BJ (cell line): ENCODE measurements around the gene CHPF2. TPM values are rescaled to one million over a fixed set of nuclear protein-coding genes. Genes with fewer than 3 reads are reported as not detected.

ENCODE experiments used
- CTCF ChIA-PET: fragments of 350-600 bp; formaldehyde crosslinking; extraction: SDS; loops from one replicate; lab custom pipeline; 2021; ENCODE audit warnings: antibody characterized with exemption, inconsistent platforms; lab: Yijun Ruan, JAX
- POLR2A ChIA-PET: fragments of 300-600 bp; sonication (Branson Sonifier 250); formaldehyde crosslinking; extraction: SDS; loops from one replicate; lab custom pipeline; 2021; ENCODE audit warnings: antibody characterized with exemption; lab: Charles Lee
- DNase-seq: peaks from one replicate; pipeline ENCODE4 v3.0.0-alpha.2; 2011; ENCODE audit warnings: low read depth
- H3K27me3 ChIP-seq: 2 replicates; pipeline ENCODE4 v1.6.0; 2011; ENCODE audit warnings: low read length; ENCODE audit not compliant: control insufficient read depth, insufficient read depth
- H3K36me3 ChIP-seq: 2 replicates; pipeline ENCODE4 v1.5.1; 2011; ENCODE audit warnings: low read length; ENCODE audit not compliant: control insufficient read depth, insufficient read depth
- H3K4me3 ChIP-seq: 2 replicates; pipeline ENCODE4 v1.5.1; 2011; ENCODE audit warnings: low read depth, mild to moderate bottlenecking, control low read depth, low read length
- polyA plus RNA-seq: library from polyadenylated mRNA; depleted of rRNA; stranded (reverse); fragments of >200 nt; gene quantifications from 2 replicates; pipeline ENCODE4 v1.2.3, GENCODE V29; 2011
- TF ChIP-seq, protein P1 (sequence below): IDR thresholded peaks from 2 replicates; pipeline ENCODE4 v1.5.1; 2011; ENCODE audit warnings: low read depth, mild to moderate bottlenecking, control low read depth, inconsistent platforms, low read length, moderate library complexity; ENCODE audit not compliant: insufficient read depth

CHPF2 gene
- polyA plus RNA-seq, 1 experiment: 42.6 TPM

DNA sequence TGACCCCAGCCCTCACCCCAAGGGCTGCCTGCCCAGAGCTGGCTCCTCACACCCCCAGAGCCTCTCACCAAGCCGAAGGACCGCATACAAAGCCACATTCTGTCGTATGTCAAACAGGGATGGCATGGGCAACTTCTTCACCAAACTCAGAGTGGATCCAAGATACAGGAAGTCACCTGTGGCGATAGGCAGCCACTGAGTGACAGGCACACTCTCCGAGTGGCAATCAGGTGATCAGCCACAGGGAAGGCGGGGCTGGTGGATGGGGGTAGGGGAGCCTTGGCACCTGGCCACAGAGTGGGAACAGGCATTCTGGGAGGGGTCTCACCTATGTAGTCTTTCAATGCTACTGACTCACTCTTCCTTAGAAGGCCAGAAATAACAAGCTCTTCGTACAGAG lies 38.1 kb upstream of the CHPF2 start:
- TF ChIP-seq, protein P1, sequence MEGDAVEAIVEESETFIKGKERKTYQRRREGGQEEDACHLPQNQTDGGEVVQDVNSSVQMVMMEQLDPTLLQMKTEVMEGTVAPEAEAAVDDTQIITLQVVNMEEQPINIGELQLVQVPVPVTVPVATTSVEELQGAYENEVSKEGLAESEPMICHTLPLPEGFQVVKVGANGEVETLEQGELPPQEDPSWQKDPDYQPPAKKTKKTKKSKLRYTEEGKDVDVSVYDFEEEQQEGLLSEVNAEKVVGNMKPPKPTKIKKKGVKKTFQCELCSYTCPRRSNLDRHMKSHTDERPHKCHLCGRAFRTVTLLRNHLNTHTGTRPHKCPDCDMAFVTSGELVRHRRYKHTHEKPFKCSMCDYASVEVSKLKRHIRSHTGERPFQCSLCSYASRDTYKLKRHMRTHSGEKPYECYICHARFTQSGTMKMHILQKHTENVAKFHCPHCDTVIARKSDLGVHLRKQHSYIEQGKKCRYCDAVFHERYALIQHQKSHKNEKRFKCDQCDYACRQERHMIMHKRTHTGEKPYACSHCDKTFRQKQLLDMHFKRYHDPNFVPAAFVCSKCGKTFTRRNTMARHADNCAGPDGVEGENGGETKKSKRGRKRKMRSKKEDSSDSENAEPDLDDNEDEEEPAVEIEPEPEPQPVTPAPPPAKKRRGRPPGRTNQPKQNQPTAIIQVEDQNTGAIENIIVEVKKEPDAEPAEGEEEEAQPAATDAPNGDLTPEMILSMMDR: no peak
- H3K36me3 ChIP-seq: no peaks in the 10 kb centered on the region
- DNase-seq: no peak
- H3K4me3 ChIP-seq: no peak overlapping the region
- ChIA-PET POLR2A (no interaction called here), CTCF (no interaction called here)
- peaks cover 43% of the 10 kb centered on the region for H3K27me3 ChIP-seq

DNA sequence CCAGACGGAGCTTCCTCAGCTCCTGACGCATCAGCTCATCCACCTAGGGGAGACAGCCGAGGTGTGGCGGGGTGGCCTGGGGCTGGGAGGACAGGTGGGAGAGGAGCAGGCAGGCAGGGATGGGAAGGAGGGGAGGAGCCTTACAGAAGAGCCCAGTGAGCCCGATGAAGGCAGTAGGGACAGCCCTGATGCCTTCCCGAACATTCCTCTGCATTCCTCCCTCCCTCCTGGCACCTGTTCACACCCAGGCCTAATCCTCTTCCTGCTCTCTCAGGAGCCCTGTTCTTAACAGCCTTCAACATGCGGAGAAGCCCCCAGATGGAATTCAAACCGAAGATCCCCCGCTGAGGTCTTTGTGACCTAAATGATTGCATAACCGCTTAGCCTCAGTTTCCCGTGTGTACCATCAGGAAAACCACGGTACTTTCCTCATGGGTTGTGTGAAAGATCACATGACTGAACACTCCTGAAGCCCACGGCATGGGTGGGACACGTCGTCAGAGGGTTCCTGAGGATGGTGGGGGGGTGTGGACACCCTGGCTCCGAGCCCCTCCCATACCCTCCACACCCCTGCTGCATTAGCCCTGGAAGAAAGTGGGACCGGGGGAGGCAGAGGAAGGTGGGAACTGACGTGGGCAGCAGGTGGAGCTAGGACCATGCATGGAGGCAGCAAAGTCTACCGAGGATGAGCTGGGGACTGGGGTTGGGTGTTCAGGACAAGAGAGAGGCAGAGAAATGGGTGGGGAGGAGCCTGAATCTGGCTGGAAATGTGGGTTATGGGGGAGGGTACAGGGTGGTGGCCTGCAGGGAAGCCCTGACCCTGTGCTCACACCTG lies 36.5 kb upstream of the CHPF2 start:
- no peak for DNase-seq
- POLR2A ChIA-PET: no interaction called here
- TF ChIP-seq, protein P1: no peak
- H3K27me3 ChIP-seq: peaks cover 41% of the 10 kb centered on the region
- no peak overlapping the region for H3K4me3 ChIP-seq
- no peaks in the 10 kb centered on the region for H3K36me3 ChIP-seq
- CTCF ChIA-PET: no interaction called here

DNA sequence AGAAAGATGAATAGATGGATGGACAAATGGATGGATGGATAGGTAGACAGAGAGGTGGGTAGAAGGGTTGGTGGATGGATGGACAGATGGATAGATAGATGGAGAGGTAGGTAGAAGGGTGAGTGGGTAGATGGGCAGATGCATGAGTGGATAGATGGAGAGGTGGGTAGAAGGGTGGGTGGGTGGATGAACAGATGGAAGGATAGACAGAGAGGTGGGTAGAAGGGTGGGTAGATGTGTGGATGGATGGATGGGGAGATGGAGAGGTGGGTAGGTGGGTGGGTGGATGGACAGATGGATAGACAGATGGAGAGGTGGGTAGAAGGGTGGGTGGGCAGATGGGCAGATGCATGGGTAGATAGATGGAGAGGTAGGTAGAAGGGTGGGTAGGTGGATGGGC lies 34.4 kb upstream of the CHPF2 start:
- H3K27me3 ChIP-seq: peaks cover 42% of the 10 kb centered on the region
- CTCF ChIA-PET: no interaction called here
- POLR2A ChIA-PET: no interaction called here
- H3K36me3 ChIP-seq: no peaks in the 10 kb centered on the region
- TF ChIP-seq, protein P1: no peak
- no peak for DNase-seq
- no peak overlapping the region for H3K4me3 ChIP-seq

DNA sequence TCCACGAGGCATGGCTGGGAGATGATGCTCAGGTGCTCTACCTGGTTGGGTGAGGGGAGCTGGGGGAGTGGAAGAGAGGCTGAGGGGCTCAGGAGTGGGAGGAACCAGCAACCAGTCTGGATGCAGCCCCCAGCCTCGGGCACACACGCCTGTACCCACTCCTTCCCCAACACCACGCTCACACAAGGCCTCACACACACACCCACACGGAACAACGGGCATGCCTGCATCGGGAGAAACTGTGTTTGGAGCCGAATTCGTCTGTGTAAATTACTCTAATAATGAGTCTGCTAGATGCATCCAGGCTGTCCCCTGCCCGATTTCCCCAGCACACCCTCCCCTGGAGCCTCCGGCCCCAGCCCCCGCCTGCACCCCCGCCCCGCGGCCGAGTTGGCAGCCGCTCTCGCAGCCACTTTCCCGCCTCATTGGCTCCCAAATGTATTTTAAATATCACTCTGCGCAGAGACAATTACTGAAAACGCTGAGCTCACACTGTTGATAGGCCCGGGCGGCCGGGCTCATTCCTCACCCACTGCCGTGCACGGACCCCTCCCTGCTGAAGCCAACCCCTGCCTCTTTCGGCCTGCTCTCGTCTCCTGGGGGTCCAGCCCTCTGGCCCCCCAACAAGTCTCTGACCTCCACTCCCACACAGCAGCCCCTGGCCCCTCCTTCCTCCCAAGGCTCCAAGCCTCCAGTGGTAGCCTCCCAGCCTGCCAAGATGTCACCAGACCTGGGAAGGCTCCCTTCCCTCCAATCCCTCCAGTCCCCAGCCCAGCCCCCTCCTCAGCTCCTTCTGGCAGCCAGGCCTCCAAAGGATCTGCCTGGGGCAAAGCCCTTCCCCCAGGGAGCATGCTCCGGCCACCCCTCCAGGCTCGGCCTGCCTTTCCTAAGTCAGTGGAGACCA lies 33.1 kb upstream of the CHPF2 start:
- H3K36me3 ChIP-seq: no peaks in the 10 kb centered on the region
- DNase-seq: no peak
- POLR2A ChIA-PET: no interaction called here
- CTCF ChIA-PET: interaction anchor here (0.8 kb wide), 1 partner anchor 28 kb away, joined by 3 read pairs; the partner anchor contains the start of gene ABCF2
- H3K27me3 ChIP-seq: peaks cover 45% of the 10 kb centered on the region
- no peak overlapping the region for H3K4me3 ChIP-seq
- TF ChIP-seq, protein P1: no peak

DNA sequence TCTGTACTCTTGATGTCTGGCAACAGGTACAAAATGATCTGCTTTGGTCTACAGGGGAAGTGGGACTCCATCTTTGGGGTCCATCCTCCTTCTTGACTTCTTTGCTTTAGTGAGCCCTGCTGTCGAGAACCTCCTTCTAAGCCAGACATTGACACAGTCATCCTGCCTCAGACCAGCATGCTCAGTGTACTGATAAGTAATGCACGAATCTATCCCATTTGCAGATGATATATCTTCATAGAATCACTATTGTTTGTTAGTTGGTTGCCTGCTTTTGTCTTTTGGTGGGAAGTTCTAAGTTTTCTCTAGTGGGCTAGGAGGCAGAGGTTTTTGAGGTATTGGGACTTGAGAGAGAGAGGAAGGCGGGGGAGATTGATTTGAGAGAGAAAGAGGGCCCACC lies 30.9 kb upstream of the CHPF2 start:
- DNase-seq: no peak
- TF ChIP-seq, protein P1: no peak
- peaks cover 37% of the 10 kb centered on the region for H3K27me3 ChIP-seq
- no peak overlapping the region for H3K4me3 ChIP-seq
- no peaks in the 10 kb centered on the region for H3K36me3 ChIP-seq
- CTCF ChIA-PET: interaction anchor here (1.1 kb wide), 1 partner anchor 43 kb away, joined by 4 read pairs; no protein-coding TSS in a partner anchor
- POLR2A ChIA-PET: no interaction called here
